H1 (cell line): ENCODE data around the gene SMYD3. TPM values are rescaled to one million over a fixed set of nuclear protein-coding genes. Genes with fewer than 3 reads are reported as not detected.

Experiments used
- ASH2L ChIP-seq: fragments of 200-600, 300-600 bp; sonication (generic); IDR thresholded peaks from one replicate; pipeline ENCODE4 v1.7.1; 2017; ENCODE audit warnings: low read length
- CBX5 ChIP-seq: fragments of 300-800, 300-1000 bp; sonication (generic); IDR thresholded peaks from 2 replicates; pipeline ENCODE4 v1.7.1; 2016; ENCODE audit warnings: antibody characterized with exemption, low read length, low read depth
- EZH2 ChIP-seq: fragments of 200-600 bp; sonication (generic); IDR thresholded peaks from 2 replicates; pipeline ENCODE4 v1.7.1; 2012; ENCODE audit warnings: low read depth, mild to moderate bottlenecking, moderate library complexity, low read length, inconsistent platforms; ENCODE audit not compliant: severe bottlenecking
- GABPA ChIP-seq: IDR thresholded peaks from 2 replicates; pipeline ENCODE4 v1.6.1; 2011; ENCODE audit warnings: mild to moderate bottlenecking, low read length, moderate library complexity, borderline replicate concordance; ENCODE audit not compliant: insufficient read depth
- RBBP5 ChIP-seq: IDR thresholded peaks from 2 replicates; pipeline ENCODE4 v1.7.1; 2012; ENCODE audit warnings: low read depth, mild to moderate bottlenecking, inconsistent platforms, low read length, moderate library complexity, borderline replicate concordance
- polyA plus RNA-seq, 7 experiments: library from polyadenylated mRNA; depleted of rRNA in 3 of 7; stranded (reverse) in 5 of 7; unstranded in 2 of 7; fragments of >200 nt in 5 of 7; fragments of 200-250 nt in 2 of 7; gene quantifications; 1 replicate in 5 of 7; 2 replicates in 1 of 7; 4 replicates in 1 of 7; pipeline versions ENCODE4 v1.2.1 to v1.2.3, GENCODE V29; 2011 to 2013; ENCODE audit warnings: missing spikeins in 2 of 7, mixed read lengths in 2 of 7
- total RNA-seq: library from RNA; stranded (reverse); fragmentation: NEBNext Ultra II Directional; extraction: Animal tissue kit (Norgen Biotek cat#: 25700); gene quantifications from 2 replicates; pipeline ENCODE4 v1.2.1, GENCODE V29; 2021

SMYD3 gene
- total and polyA plus RNA-seq, 2 of the 8 experiments (the other 6 are each of a cell fraction or from before 2014, with no cell fraction given): 17.3 to 25.4 TPM

DNA sequence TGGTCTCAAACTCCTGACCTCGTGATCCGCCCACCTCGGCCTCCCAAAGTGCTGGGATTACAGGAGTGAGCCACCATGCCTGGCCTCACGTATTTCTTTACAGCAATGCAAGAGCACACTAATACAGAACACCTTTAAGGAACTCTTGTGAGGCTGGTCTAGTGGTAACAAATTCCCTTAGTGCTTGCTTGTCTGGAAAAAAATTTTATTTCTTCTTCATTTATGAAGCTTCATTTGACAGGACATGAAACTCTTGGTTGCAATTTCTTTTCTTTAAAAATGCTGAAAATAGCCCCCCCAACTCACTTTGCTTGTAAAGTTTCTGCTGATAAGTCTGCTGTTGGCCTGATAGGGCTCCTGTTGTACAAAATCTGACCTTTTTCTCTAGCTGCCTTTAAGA is 248.8 kb downstream of the SMYD3 start (continued):
- TF ChIP-seq CBX5 (no peak), GABPA (no peak), ASH2L (no peak), EZH2 (no peak), RBBP5 (no peak)
